NT2/D1 (cell line): ENCODE measurements around the gene SLC6A17.

Source experiments
- SUZ12 ChIP-seq: IDR thresholded peaks from 2 replicates; pipeline ENCODE4 v1.6.1; 2011; ENCODE audit not compliant: insufficient read length, insufficient read depth; ENCODE audit errors: extremely low read depth
- ZNF274 ChIP-seq: IDR thresholded peaks from 2 replicates; pipeline ENCODE4 v1.6.1; 2011; ENCODE audit warnings: mild to moderate bottlenecking, low read depth, low read length

DNA sequence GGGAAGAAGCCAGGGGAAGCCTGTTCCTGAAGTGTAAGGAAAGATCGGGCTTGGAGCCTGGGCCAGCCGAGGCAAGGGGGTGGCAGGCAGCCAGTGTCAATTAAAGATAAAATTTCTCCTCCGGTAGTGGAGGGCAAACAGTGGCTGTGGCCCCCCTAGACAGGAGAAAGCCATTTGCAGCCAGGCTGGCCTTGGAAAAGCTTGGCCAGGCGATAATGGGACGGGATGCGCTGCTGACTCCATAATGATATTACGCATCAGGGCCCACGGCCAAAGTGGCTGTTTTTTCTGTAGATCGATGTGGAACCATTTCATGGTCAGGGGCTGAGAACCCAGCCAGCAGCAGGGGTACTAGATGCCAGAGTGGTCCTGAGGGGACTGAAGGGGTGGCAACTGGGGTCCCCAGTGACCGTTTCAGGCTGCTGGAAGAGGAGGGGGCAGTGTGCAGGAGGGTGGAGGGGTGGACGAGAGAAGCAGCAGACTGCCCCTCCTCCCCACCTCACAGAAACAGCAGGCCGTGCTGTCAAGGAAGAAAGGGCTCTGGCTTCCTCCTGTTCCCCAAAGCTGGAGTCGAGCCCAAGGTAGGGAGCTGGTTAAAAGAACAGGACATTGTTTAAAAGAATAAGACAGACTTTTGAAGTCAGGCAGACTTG lies 85.0 kb downstream of the SLC6A17 start:
- no peak for TF ChIP-seq ZNF274
- TF ChIP-seq SUZ12: no peak
